AG09319 (cell line): ENCODE results near the gene AKIRIN2.

Source experiments
- DNase-seq: peaks from one replicate; pipeline ENCODE4 v3.0.0-alpha.2; 2010; ENCODE audit warnings: low read depth; ENCODE audit errors: extremely low read depth
- TF ChIP-seq, protein P1 (sequence below): IDR thresholded peaks from 2 replicates; pipeline ENCODE4 v1.5.1; 2011; ENCODE audit warnings: low read depth, mild to moderate bottlenecking, inconsistent platforms, low read length, moderate library complexity

AKIRIN2 gene

DNA sequence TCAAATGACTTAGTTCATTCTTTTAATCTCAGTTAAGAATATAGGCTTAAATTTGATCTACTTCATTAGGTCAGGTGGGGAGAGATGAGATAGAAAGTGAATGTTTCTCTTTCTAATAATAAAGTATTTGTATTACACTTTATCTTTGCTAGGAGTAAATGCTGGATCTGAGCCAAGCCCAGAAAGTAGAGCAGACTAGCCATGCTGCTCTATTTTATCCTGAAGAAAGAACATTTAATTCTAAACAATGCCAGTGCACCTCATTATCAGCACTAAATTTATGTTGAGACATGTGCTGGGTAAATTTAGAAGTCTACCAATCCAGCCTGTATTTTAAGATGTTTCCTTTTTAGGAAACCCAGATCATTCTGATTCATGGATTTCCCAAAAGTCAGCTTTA lies 43.5 kb downstream of the AKIRIN2 start:
- DNase-seq = no peak
- TF ChIP-seq, protein P1, sequence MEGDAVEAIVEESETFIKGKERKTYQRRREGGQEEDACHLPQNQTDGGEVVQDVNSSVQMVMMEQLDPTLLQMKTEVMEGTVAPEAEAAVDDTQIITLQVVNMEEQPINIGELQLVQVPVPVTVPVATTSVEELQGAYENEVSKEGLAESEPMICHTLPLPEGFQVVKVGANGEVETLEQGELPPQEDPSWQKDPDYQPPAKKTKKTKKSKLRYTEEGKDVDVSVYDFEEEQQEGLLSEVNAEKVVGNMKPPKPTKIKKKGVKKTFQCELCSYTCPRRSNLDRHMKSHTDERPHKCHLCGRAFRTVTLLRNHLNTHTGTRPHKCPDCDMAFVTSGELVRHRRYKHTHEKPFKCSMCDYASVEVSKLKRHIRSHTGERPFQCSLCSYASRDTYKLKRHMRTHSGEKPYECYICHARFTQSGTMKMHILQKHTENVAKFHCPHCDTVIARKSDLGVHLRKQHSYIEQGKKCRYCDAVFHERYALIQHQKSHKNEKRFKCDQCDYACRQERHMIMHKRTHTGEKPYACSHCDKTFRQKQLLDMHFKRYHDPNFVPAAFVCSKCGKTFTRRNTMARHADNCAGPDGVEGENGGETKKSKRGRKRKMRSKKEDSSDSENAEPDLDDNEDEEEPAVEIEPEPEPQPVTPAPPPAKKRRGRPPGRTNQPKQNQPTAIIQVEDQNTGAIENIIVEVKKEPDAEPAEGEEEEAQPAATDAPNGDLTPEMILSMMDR = no peak

DNA sequence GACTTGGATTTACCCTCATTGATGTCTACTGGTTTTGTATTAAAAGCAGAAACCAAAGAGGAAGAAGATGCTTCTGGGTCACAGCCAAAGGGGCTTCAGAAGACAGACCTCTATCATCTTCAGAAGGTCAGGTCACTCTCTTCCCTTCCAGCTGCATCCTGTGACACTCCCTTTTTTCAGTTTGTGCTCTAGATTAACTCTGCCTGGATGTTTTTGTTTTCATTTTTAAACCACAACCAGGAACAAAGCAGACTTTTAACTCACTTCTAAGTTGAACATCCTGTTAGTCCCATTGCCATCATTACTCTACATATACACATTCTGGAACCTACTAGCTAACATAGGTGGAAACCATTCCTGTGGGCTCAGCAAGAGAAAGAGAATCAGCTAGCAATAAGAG lies 45.2 kb downstream of the AKIRIN2 start:
- TF ChIP-seq, protein P1 = no peak
- no peak for DNase-seq

DNA sequence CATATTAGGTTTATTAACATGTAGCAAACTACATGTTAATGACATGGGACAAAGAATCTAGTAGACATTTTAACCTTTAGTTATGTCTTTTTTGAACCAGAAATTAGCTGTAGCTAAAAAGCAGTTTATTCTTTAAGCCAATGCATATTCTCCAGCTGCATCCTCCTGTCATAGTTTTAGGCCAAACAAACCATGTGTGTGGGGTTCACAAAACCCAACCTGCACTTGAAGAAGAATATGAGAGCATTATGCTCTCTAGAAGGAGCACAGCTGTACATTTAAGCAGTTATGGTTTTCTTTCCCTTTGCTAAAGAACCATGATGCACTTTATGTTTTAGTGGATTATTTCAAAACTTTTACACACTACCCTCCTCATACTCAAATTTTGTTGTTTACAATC lies 46.2 kb downstream of the AKIRIN2 start:
- DNase-seq = no peak
- TF ChIP-seq, protein P1 = no peak

DNA sequence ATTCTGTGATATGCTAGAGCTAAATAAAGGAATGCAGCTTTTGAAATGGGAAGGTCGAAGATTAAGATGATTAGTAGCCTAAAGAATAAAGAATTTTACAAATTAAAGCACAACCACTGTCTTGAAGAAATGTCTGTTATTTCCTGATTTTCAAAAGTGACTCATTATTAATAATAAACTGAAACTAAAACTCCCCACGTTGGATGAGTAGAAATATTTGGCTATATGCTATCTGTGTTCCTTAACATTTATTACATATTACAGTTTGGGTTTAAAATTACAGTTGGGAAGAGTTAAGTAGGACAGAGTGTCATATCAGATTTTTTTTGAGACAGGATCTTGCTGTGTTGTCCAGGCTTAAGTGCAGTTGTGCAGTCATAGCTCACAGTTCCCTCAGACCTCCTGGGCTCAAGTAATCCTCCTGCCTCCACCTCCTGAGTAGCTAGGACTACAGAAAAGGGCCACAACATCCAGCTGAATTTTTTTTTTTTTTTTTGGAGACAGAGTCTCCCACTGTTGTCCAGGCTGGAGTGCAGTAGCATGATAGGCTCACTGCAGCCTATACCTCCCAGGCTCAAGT lies 47.1 kb downstream of the AKIRIN2 start:
- no peak for DNase-seq
- TF ChIP-seq, protein P1 = no peak

DNA sequence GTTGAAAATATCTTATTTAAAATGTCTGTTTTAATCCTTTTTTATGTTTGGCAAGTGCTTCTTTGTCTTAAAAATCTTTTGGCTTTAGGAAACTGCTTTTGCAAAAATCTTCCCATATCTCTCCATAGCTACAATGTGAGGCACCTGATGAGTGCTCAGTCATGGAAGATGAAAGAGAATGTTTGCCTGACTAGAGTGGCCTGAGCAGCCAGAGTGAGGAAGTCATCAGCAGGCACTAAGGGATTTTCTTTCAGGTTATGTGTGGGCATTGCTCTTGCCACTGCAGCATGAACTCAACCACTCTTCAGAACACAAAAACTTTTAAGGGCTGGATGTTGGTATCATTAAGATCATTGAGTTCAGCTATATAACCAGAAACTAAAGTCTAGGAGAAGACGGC lies 47.9 kb downstream of the AKIRIN2 start:
- DNase-seq = no peak
- TF ChIP-seq, protein P1 = no peak

DNA sequence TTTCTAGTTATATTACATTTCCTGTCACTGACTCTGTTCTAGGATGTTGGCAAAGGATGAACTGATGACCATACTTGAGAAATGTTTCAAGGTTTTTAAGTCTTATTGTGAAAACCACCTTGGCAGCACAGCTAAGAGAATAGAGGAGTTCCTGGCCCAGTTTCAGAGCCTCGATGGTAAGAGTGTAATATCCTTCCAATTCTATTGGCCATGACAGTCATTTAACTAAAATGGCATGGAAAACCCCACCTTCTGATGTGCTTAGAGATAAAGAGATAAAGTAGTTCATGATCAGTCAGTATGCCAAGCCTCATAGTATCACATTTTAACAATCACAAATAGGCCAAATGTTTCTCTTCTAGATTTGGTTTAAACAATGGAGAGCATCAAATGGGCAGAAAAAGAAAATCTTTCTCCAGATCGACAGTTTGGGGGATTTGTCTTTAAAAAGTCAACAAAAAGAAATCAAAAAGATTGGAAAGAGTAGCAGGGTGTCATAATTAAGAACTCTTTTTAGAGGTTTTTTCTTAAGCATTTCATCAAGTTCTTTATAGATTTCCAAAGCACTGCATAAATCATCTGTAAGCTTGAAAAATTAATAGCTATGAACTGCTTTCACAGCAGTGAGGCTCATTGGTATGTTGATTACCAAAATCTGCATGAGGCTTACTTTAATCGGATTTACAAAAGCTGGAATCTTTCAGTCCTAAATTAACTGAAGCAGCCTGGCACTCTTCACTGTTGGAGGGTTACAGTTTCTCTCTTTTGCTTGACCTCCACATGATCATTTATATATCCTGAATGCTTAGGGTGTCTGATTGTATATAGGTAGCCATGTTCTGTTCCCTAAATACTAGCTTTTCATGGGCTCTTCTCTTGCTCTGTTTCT lies 48.7 kb downstream of the AKIRIN2 start:
- no peak for DNase-seq

DNA sequence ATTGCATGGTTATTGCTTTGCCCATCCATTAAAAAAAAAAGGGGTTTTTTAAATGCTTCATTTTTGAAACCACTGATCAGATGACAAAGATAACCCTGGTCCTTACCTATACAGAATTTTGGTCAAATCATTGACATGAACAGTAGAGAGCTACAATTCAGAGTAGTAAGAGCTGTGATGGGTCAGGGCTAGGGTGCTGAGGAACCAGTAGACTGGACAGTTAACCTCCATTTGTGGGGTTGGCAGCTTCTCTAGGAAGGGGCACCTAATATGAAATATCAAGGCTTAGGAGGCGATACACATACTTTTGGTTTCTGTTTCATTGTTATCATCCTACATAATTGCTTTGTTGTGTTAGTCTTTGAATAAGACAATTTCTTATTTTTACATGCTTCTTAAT lies 57.0 kb downstream of the AKIRIN2 start:
- DNase-seq = no peak
- TF ChIP-seq, protein P1 = no peak

More for the DNA sequence above, 48.7 kb downstream of the AKIRIN2 start:
- TF ChIP-seq, protein P1 = no peak
